Measurements from ENCODE around the gene SALL3. TPM values are rescaled to one million over a fixed set of nuclear protein-coding genes. Genes with fewer than 3 reads are reported as not detected.

The SALL3 gene
- total RNA-seq, 4 donors from 2014 or later = 0.12 TPM; not detected in 3

GRCh38 chr18:78975292-78975691 is 4.3 kb upstream of the SALL3 start:
- DNase-seq (ENCODE audit: low spot score) = no peak
- no peak for TF ChIP-seq CTCF (IDR thresholded peaks at IDR 0.05)
- ATAC-seq (ENCODE audit: low FRiP score) = no peak

DNA sequence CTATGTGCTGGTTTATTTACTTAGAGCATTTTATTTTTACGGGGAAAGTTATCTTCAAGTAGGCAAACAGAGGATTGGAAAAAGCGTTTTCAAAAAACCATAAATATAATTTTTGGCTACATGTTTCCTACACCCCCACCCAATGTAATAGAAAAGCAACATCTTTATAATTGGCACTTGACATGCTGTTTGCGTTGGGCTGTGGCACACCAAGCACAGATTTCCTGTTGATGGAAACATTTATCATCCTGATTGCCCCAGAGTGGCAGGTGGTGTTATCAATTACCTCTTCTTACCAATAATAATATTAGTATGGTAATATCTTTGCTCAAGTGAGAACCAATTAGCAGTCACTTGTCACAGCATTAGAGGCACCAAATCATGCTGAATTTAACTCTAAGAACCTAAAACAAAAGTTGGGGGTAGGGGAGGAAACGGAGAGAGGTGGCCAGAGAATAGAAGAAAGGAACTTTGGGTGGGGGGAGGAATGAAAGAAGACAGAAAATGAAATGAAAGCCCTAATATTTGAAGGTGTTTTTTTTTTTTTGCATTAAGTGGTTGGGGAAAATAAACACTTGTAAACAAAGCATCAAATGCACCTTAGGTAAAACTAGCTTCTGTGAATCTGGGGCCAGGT is 3.8 kb upstream of the SALL3 start:
- no peak for TF ChIP-seq CTCF (IDR thresholded peaks at IDR 0.05)
- no peak for ATAC-seq (ENCODE audit: low FRiP score)
- DNase-seq (ENCODE audit: low spot score) = no peak

DNA sequence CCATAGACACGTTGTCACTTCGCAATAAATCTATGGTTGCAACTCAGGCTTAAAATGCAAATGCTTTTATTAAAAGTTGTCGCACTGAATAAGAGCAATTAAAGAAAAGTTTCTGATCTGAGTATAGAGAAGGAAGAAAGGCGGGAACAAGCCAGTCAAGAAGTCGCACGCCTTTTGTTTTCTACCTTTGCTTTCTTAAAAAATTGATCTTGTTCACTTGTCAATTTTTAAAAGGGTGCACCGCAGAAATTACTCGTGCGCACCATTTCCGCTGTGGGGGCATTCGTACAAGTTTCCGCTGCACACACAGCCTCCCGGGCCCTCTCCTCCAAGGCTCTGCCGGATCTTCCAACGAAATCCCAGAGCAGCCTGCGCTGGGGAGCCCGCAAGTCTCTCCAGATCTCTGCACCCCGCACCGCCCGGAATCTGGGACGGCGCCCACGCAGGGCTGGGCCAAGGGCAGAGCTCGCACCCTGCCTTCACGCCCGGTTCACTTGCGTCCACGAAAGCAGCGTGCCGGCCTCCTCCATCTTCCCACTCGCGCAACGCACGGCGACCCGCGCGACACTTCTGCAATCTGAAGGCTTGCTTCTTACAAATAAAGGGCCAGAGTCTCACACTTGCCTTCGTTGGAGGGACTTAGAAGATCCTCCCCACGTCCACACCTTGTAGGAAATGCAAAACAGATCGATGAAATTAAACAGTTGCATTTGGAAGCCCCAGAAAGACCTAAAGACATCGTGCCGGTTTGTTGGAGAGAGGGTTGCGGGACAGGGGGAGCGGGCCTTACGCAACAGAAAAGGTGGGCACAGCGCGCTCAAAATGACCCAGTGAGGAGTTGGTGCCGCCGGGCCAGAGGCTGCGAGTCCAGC is 2.6 kb upstream of the SALL3 start:
- ATAC-seq (ENCODE audit: low FRiP score) (no peak), DNase-seq (ENCODE audit: low spot score) (no peak)
- TF ChIP-seq CTCF (IDR thresholded peaks at IDR 0.05) = no peak

DNA sequence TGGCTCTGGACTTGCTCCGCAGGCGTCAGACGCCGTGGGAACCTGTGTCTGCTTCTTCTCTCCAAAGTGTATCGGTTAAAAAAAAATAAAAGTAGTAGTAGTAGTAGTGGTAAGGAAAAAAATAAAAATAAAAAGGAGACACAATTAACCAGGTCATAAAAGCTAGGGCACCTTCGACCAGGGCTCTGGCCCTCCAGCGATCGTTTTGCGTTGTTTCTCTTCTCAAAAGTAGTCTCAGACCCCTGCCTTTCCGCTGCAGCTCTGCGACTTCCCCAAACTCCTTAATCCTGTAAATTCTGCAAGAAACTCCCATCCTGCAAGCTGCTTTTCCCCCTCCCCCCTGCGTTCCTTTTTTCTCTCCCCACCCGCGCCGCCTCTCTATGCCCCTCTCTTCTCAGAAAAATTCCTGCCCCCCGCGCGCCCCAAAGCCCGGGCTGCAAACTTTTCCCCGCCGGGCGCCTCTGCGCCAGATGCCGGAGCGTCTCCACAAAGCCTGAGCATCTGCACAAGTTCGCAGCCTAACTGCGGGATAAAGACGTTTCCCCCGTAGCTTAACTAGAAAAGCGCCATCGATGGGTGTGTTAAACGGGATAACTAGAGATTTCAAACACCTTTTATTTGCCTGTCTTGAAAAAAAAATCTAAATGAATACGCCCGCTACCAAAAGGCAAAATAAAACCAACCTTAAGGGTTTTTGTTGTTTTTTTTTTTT is 1.8 kb upstream of the SALL3 start:
- ATAC-seq (ENCODE audit: low FRiP score) (no peak), DNase-seq (ENCODE audit: low spot score) (no peak)
- TF ChIP-seq CTCF (IDR thresholded peaks at IDR 0.05) = no peak

GRCh38 chr18:78978349-78979055 is 1.1 kb upstream of the SALL3 start:
- DNase-seq (ENCODE audit: low spot score) (no peak), ATAC-seq (ENCODE audit: low FRiP score) (no peak)
- TF ChIP-seq CTCF (IDR thresholded peaks at IDR 0.05) = no peak

DNA sequence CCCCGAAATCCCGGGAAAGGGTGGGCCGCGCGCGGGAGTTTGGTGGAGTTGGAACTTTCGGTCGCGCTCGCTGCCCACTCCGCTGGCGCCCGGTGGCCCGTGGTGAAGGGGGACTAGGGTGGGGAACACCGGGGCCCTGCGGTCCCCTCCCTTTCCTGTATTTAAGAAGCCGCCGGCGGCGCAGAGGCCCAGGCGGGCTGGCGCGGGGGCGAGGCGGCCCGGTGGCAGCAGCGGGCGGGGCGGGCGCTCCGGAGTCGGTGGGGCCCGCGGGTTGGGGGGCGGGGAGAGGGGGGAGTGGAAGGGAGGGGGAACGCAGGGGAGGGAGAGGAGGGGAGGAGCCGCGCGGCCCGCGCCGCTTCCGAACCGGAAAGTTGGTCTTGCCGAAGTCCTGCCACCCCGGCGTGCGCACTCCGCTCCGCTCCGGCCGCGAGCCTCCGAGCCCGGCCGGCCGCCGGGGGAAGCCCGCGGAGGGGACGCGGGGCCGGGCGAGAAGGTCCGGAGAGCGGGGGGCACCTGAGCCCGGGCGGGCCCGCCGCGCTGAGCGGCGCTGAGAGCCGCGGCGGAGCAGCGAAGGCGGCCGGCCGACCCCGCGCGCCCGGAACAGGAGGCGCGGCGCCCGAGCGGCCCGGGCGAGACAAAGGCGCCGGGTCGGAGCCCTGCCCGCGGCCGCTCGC is 425 bp upstream of the SALL3 start:
- no peak for DNase-seq (ENCODE audit: low spot score)
- no peak for ATAC-seq (ENCODE audit: low FRiP score)
- no peak for TF ChIP-seq CTCF (IDR thresholded peaks at IDR 0.05)

Measured in omental fat pad (tissue), 4 donors.